Measurements from ENCODE around the gene MGAT4A. TPM values are rescaled to one million over a fixed set of nuclear protein-coding genes. Genes with fewer than 3 reads are reported as not detected.

The MGAT4A gene
- total and polyA plus RNA-seq, 2 donors (not counting 1 experiment from before 2014, with no cell fraction given), result 16.5 to 32.7 TPM

DNA sequence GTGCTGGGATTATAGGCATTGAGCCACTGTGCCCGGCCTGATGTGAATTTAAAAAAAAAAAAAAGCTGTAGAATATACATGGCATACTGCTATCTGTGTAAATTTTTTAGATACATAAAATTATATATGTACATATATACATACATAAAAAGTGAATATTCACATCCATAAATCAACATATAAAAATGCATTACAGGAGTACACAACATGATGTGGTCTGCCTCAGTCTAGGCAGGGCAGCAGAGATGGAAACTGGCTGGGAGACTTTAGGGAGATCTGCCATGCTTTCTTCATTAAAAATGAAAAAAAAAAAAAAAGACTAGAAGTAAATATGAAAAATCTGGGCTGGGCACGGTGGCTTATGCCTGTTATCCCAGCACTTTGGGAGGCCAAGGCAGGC is 24.3 kb downstream of the MGAT4A start:
- Histone ChIP-seq H3K79me2 (ENCODE audit: control insufficient read depth, insufficient read depth, low read length) (peaks cover 73% of the 10 kb centered on the region), H3K9ac (ENCODE audit: low read length) (no peak overlapping the region), H4K20me1 (ENCODE audit: control insufficient read depth, insufficient read depth, low read length, poor library complexity, severe bottlenecking) (no peaks in the 10 kb centered on the region), H3K27me3 (replicated peaks in 1 of 4; ENCODE audit: control extremely low read depth in 1 of 4, control insufficient read depth in 3 of 4, insufficient read depth in 4 of 4, low read length in 3 of 4) (no peaks in the 10 kb centered on the region), H3K4me1 (ENCODE audit: control insufficient read depth in 2 of 2, insufficient read depth in 2 of 2, low read length in 2 of 2) (peaks cover 27 to 32% of the 10 kb centered on the region in 2 donors), H3K9me3 (ENCODE audit: control extremely low read depth in 1 of 3, control insufficient read depth in 2 of 3, insufficient read depth in 1 of 3, low read length in 2 of 3) (no peaks in the 10 kb centered on the region), H3K4me3 (ENCODE audit: control extremely low read depth in 1 of 5, extremely low read depth in 1 of 5, insufficient read depth in 1 of 5, low read depth in 2 of 5, low read length in 4 of 5) (no peak overlapping the region), H3K4me2 (replicated peaks; ENCODE audit: low read depth, low read length, poor library complexity, severe bottlenecking) (no peak overlapping the region), H2AFZ (ENCODE audit: insufficient read depth, low read depth, low read length, poor library complexity, severe bottlenecking) (no peak overlapping the region), H3K36me3 (replicated peaks in 1 of 2; ENCODE audit: control extremely low read depth in 1 of 2, control insufficient read depth in 1 of 2, extremely low read depth in 1 of 2, insufficient read depth in 2 of 2, low read length in 1 of 2) (no peaks in the 10 kb centered on the region), H3K27ac (ENCODE audit: low read length in 2 of 2) (no peak overlapping the region)
- TF ChIP-seq EZH2 (IDR thresholded peaks at IDR 0.05; ENCODE audit: borderline replicate concordance, insufficient read depth, low read depth, low read length, poor library complexity, severe bottlenecking), result no peak
- TF ChIP-seq, protein P1, sequence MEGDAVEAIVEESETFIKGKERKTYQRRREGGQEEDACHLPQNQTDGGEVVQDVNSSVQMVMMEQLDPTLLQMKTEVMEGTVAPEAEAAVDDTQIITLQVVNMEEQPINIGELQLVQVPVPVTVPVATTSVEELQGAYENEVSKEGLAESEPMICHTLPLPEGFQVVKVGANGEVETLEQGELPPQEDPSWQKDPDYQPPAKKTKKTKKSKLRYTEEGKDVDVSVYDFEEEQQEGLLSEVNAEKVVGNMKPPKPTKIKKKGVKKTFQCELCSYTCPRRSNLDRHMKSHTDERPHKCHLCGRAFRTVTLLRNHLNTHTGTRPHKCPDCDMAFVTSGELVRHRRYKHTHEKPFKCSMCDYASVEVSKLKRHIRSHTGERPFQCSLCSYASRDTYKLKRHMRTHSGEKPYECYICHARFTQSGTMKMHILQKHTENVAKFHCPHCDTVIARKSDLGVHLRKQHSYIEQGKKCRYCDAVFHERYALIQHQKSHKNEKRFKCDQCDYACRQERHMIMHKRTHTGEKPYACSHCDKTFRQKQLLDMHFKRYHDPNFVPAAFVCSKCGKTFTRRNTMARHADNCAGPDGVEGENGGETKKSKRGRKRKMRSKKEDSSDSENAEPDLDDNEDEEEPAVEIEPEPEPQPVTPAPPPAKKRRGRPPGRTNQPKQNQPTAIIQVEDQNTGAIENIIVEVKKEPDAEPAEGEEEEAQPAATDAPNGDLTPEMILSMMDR (IDR thresholded peaks at IDR 0.05), result no peak
- ChIA-PET CTCF (interaction anchor here (1.0 to 1.8 kb wide), 3 partner anchors 11 to 57 kb away, joined by 3 to 4 read pairs (median 4); no protein-coding TSS in a partner anchor), POLR2A (interaction anchor here (0.7 kb wide), 1 partner anchor 23 kb away, joined by 4 read pairs; no protein-coding TSS in a partner anchor)
- intact Hi-C loops (cut with micrococcal nuclease), result loop anchor here (10.0 kb wide), 1 partner anchor 52 kb away; no protein-coding TSS in a partner anchor
- no CpG with 5 or more reads among the region's 2 CpGs for WGBS (ENCODE audit: insufficient coverage)
- no peaks in the 10 kb centered on the region for H3K9me3 Mint-ChIP-seq (ENCODE audit: insufficient read depth)
- peaks cover 57% of the 10 kb centered on the region for H3K4me1 Mint-ChIP-seq
- ATAC-seq (ENCODE audit: low read depth) (no peak), DNase-seq (no peak)
- no peaks in the 10 kb centered on the region for H3K27me3 Mint-ChIP-seq
- H3K27ac Mint-ChIP-seq, result no peak overlapping the region
- no peak overlapping the region for H3K4me3 Mint-ChIP-seq

DNA sequence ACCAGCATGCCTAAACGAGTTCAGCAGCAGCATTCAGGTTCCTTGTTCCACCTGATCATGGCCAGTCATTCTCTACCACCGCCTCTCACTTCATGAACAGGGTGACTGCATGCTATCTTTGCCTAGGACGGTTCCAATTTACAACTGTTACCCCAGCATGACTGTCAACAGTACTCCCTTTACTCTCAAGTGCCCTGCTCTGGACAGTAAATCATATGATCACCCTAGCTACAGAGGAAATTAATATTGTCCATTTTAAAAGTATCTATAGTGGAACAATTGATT is 25.7 kb downstream of the MGAT4A start:
- POLR2A ChIA-PET, result no interaction called here
- H3K4me1 ChIP-seq (ENCODE audit: control insufficient read depth in 2 of 2, insufficient read depth in 2 of 2, low read length in 2 of 2), result peaks cover 16 to 19% of the 10 kb centered on the region in 2 donors

More for the DNA sequence above, 25.7 kb downstream of the MGAT4A start:
- Histone ChIP-seq H3K4me2 (replicated peaks; ENCODE audit: low read depth, low read length, poor library complexity, severe bottlenecking) (no peak overlapping the region), H4K20me1 (ENCODE audit: control insufficient read depth, insufficient read depth, low read length, poor library complexity, severe bottlenecking) (no peaks in the 10 kb centered on the region), H2AFZ (ENCODE audit: insufficient read depth, low read depth, low read length, poor library complexity, severe bottlenecking) (no peak overlapping the region), H3K36me3 (replicated peaks in 1 of 2; ENCODE audit: control extremely low read depth in 1 of 2, control insufficient read depth in 1 of 2, extremely low read depth in 1 of 2, insufficient read depth in 2 of 2, low read length in 1 of 2) (no peaks in the 10 kb centered on the region), H3K4me3 (ENCODE audit: control extremely low read depth in 1 of 5, extremely low read depth in 1 of 5, insufficient read depth in 1 of 5, low read depth in 2 of 5, low read length in 4 of 5) (no peak overlapping the region), H3K79me2 (ENCODE audit: control insufficient read depth, insufficient read depth, low read length) (peaks cover 69% of the 10 kb centered on the region), H3K27me3 (replicated peaks in 1 of 4; ENCODE audit: control extremely low read depth in 1 of 4, control insufficient read depth in 3 of 4, insufficient read depth in 4 of 4, low read length in 3 of 4) (no peaks in the 10 kb centered on the region), H3K27ac (ENCODE audit: low read length in 2 of 2) (no peak overlapping the region), H3K9me3 (ENCODE audit: control extremely low read depth in 1 of 3, control insufficient read depth in 2 of 3, insufficient read depth in 1 of 3, low read length in 2 of 3) (no peaks in the 10 kb centered on the region), H3K9ac (ENCODE audit: low read length) (no peak overlapping the region)
- CTCF ChIA-PET, result no interaction called here
- no peak overlapping the region for H3K27ac Mint-ChIP-seq
- ATAC-seq (ENCODE audit: low read depth) (no peak), DNase-seq (no peak)
- no peaks in the 10 kb centered on the region for H3K9me3 Mint-ChIP-seq (ENCODE audit: insufficient read depth)
- intact Hi-C loops (cut with micrococcal nuclease), result loop anchor here (10.0 kb wide), 1 partner anchor 50 kb away; no protein-coding TSS in a partner anchor
- 93% methylated on average over 2 of the region's 3 CpGs for WGBS (ENCODE audit: insufficient coverage)
- no peaks in the 10 kb centered on the region for H3K27me3 Mint-ChIP-seq
- peaks cover 45% of the 10 kb centered on the region for H3K4me1 Mint-ChIP-seq
- H3K4me3 Mint-ChIP-seq, result no peak overlapping the region
- TF ChIP-seq, protein P1 (IDR thresholded peaks at IDR 0.05), result no peak
- TF ChIP-seq EZH2 (IDR thresholded peaks at IDR 0.05; ENCODE audit: borderline replicate concordance, insufficient read depth, low read depth, low read length, poor library complexity, severe bottlenecking), result no peak
